Ishikawa (cell line): Measurements from ENCODE around the gene RIMS4.

ENCODE experiments used
- CEBPB ChIP-seq: IDR thresholded peaks from 2 replicates; pipeline ENCODE4 v1.6.1; 2012
- CREB1 ChIP-seq: IDR thresholded peaks from 2 replicates; pipeline ENCODE4 v1.6.1; 2012; ENCODE audit warnings: low read depth
- EGR1 ChIP-seq: IDR thresholded peaks from 2 replicates; pipeline ENCODE4 v1.6.1; 2012
- EP300 ChIP-seq: IDR thresholded peaks from 2 replicates; pipeline ENCODE4 v1.6.1; 2012; ENCODE audit warnings: borderline replicate concordance
- FOXM1 ChIP-seq: IDR thresholded peaks from 2 replicates; pipeline ENCODE4 v1.6.1; 2012; ENCODE audit warnings: low read depth, borderline replicate concordance
- NFIC ChIP-seq: IDR thresholded peaks from 2 replicates; pipeline ENCODE4 v1.6.1; 2012
- RAD21 ChIP-seq: IDR thresholded peaks from 2 replicates; pipeline ENCODE4 v1.6.1; 2012; ENCODE audit warnings: low read depth
- TAF1 ChIP-seq: IDR thresholded peaks from 2 replicates; pipeline ENCODE4 v1.6.1; 2012; ENCODE audit warnings: low read depth, mild to moderate bottlenecking
- TCF12 ChIP-seq: IDR thresholded peaks from 2 replicates; pipeline ENCODE4 v1.6.1; 2012; ENCODE audit warnings: low read depth
- TEAD4 ChIP-seq: IDR thresholded peaks from 2 replicates; pipeline ENCODE4 v1.6.1; 2012
- YY1 ChIP-seq: IDR thresholded peaks from 2 replicates; pipeline ENCODE4 v1.6.1; 2012; ENCODE audit warnings: low read depth
- ZBTB7A ChIP-seq: IDR thresholded peaks from 2 replicates; pipeline ENCODE4 v1.6.1; 2012; ENCODE audit warnings: low read depth
- TF ChIP-seq, protein P1 (sequence below): IDR thresholded peaks from 2 replicates; pipeline ENCODE4 v1.6.1; 2012
- TF ChIP-seq, protein P2 (sequence below): IDR thresholded peaks from 2 replicates; pipeline ENCODE4 v1.6.1; 2012
- TF ChIP-seq, protein P3 (sequence below): IDR thresholded peaks from 2 replicates; pipeline ENCODE4 v1.6.1; 2012; ENCODE audit warnings: low read depth, mild to moderate bottlenecking

RIMS4 gene

DNA sequence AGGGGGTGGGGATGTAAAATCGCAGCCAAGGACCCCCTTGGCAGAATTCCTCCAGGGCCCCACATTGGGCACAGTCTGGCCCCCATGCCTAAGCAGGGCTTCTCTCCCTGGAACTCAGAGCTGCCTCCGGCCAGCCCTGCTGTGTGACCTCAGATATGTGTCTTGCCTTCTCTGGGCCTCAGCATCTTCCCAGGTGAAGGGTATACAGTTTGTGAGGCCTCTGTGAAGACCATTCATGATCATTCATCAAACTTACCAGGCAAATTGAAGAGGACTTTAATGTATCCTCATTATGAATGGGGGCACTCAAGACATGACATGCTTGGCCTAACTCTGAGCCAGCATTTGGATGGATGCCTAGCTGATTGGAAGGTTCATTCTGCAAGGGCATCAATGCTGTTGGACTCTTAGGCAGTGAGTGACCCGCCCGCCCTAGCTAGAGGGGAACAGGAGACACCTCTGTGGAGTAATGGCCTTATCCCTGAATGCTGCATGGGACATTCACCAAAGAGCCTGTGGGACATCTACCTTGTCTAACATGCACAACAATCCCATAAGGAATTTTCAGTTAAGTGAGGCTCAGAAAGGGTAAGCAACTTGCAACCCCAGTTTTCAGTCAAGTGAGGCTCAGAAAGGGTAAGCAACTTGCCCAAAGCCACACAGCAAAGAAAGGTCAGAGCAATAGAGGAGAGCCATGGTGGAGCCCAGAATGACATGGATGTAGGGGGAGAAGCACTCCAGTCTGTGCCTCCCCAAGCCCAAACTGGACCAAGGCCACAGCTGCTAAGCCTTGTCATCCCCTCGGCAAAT, 94.6 kb downstream of the RIMS4 start:
- TF ChIP-seq NFIC, result no peak
- no peak for TF ChIP-seq CEBPB
- no peak for TF ChIP-seq TAF1
- TF ChIP-seq, protein P1, sequence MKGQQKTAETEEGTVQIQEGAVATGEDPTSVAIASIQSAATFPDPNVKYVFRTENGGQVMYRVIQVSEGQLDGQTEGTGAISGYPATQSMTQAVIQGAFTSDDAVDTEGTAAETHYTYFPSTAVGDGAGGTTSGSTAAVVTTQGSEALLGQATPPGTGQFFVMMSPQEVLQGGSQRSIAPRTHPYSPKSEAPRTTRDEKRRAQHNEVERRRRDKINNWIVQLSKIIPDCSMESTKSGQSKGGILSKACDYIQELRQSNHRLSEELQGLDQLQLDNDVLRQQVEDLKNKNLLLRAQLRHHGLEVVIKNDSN, result no peak
- TF ChIP-seq EP300, result no peak
- TF ChIP-seq TEAD4, result no peak

DNA sequence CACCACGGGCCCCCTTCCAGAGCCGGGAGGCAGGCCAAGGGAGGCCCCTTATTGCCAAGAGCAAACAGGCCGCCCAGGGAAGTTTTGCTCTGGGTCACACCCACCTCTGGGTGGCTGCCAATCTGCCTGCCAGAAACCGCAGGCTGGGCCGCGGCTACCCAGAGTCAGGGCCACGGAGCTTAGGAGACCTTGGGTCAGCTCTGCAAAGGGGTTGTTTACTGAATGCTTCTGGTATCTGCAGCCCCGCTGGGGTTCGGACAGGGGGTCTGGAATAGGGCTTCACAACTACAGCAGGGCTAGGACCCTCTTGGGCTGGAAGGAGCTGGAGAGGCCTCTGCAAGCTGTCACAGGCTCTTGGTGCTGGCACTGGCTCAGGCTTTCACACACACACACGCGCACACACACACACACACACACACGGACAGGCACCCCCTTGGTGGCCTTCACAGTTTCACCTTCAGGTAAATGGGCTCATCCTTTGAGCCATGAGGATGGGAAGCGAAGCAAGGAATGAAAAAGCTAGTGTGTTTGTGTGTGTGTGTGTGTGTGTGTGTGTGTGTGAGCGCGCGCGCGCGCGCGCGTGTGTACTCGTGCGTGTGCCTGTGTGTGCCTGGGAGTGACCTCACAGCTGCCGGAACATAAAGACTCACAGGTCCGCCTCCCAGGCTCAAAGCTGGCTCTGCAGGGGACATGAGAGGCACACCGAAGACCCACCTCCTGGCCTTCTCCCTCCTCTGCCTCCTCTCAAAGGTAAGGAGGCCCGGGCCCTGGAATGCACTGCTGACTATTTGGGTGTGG, 95.4 kb downstream of the RIMS4 start, which contains the start of gene CCN5:
Gene CCN5, plus strand, starts transcription at position 669 of the 798 bp plus-strand sequence. Its CDS starts 22 bp downstream, at position 691.
- peak; percentile 67; the same call in 1 of the 2 replicates for TF ChIP-seq EP300
- no peak for TF ChIP-seq EGR1
- no peak for TF ChIP-seq YY1
- peak; percentile 8; the same call in 1 of the 2 replicates for TF ChIP-seq RAD21
- TF ChIP-seq FOXM1, result no peak
- no peak for TF ChIP-seq TAF1
- TF ChIP-seq, protein P2, sequence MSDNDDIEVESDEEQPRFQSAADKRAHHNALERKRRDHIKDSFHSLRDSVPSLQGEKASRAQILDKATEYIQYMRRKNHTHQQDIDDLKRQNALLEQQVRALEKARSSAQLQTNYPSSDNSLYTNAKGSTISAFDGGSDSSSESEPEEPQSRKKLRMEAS, result 0 out of 2 replicates have a peak, but pooled peaks have one; percentile 21
- TF ChIP-seq CREB1, result no peak
- TF ChIP-seq ZBTB7A, result peak; percentile 94
- TF ChIP-seq, protein P1, result peak; percentile 25; the same call in 1 of the 2 replicates
- peak; percentile 5; the same call in 1 of the 2 replicates for TF ChIP-seq TEAD4
- TF ChIP-seq, protein P3, sequence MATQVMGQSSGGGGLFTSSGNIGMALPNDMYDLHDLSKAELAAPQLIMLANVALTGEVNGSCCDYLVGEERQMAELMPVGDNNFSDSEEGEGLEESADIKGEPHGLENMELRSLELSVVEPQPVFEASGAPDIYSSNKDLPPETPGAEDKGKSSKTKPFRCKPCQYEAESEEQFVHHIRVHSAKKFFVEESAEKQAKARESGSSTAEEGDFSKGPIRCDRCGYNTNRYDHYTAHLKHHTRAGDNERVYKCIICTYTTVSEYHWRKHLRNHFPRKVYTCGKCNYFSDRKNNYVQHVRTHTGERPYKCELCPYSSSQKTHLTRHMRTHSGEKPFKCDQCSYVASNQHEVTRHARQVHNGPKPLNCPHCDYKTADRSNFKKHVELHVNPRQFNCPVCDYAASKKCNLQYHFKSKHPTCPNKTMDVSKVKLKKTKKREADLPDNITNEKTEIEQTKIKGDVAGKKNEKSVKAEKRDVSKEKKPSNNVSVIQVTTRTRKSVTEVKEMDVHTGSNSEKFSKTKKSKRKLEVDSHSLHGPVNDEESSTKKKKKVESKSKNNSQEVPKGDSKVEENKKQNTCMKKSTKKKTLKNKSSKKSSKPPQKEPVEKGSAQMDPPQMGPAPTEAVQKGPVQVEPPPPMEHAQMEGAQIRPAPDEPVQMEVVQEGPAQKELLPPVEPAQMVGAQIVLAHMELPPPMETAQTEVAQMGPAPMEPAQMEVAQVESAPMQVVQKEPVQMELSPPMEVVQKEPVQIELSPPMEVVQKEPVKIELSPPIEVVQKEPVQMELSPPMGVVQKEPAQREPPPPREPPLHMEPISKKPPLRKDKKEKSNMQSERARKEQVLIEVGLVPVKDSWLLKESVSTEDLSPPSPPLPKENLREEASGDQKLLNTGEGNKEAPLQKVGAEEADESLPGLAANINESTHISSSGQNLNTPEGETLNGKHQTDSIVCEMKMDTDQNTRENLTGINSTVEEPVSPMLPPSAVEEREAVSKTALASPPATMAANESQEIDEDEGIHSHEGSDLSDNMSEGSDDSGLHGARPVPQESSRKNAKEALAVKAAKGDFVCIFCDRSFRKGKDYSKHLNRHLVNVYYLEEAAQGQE, result no peak
- TF ChIP-seq CEBPB, result no peak
- TF ChIP-seq NFIC, result peak; percentile 95
- peak; percentile 72 for TF ChIP-seq TCF12

DNA sequence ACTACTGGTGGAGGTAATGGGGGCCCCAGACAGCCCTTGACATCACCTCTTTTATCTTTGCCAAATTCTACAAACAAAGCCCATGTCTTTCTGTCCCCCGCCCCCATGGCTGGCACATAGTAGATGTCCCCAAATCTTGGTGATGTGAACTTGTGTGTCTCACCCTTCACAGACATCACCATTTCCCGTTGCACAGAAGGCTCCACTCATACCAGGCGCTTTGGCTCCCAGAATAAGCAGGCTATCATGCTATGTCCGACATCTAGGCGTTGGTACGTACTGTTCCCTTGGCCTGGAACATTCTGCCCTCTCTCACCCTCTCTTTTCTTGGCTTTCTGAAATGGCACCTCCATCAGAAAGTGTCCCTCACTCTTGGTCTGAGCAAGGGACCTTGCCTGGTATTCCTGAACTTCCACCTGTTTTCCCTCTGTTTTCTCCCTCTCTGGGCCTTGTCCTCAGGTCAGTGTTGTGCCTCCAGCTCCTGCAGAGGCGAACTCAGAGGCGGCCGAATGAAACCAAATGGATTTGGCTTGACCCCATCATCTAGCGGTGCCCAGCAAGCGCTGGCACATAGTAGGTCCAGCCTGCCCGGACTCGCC, 96.1 kb downstream of the RIMS4 start:
- TF ChIP-seq CEBPB, result no peak
- TF ChIP-seq TAF1, result no peak
- no peak for TF ChIP-seq ZBTB7A
- TF ChIP-seq FOXM1, result no peak
- TF ChIP-seq CREB1, result no peak
- no peak for TF ChIP-seq TEAD4
- TF ChIP-seq, protein P3, result no peak
- no peak for TF ChIP-seq YY1
- no peak for TF ChIP-seq NFIC
- no peak for TF ChIP-seq EGR1
- TF ChIP-seq TCF12, result no peak
- TF ChIP-seq, protein P2, result no peak
- TF ChIP-seq, protein P1, result no peak
- no peak for TF ChIP-seq EP300
- no peak for TF ChIP-seq RAD21

DNA sequence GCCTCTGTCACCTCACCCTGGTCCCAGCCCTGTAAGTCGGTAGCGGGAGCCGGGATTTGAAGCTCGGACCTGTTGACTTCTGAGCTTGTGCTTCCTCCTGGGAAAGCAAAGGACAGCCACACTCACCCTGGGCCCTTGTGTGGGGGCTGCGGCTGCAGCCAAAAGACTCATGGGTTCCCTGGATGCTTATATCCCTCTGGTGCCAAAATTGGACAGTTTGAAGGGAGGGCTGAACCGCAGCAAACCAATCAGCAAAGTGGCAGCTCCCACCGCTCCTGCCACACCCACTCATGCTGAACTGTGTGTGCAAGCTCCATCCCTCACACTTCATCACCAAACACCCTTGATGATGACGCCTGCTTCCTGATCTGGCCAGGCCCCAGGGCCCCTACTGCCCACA, 99.1 kb downstream of the RIMS4 start:
- TF ChIP-seq RAD21 (no peak), TAF1 (no peak), YY1 (no peak), EGR1 (no peak), FOXM1 (no peak)
- TF ChIP-seq, protein P2, result no peak
